Measurements from ENCODE around the gene RHOT1.

GRCh38 chr17:32266389-32267301 is 124.3 kb downstream of the RHOT1 start:
- TF ChIP-seq CTCF (conservative IDR thresholded peaks at IDR 0.05; ENCODE audit: low read depth, low read length) (no peak), EZH2 (IDR thresholded peaks at IDR 0.05; ENCODE audit: low read length, unreplicated experiment) (peak; percentile 98), EZH2phosphoT487 (IDR thresholded peaks at IDR 0.05; ENCODE audit: borderline replicate concordance, low read length) (peak; percentile 65; the same call in 1 of the 2 replicates)
